Upper lobe of right lung (tissue), 1 donor: Measurements from ENCODE around the gene OASL. TPM values are rescaled to one million over a fixed set of nuclear protein-coding genes. Genes with fewer than 3 reads are reported as not detected.

Experiments
- ATAC-seq: fragments of 200-7000 bp; cut with Tn5 transposase; one replicate; pipeline ENCODE4 v1.9.1; 2020; ENCODE audit warnings: mild to moderate bottlenecking, moderate library complexity
- DNase-seq: peaks from one replicate; pipeline ENCODE4 v3.0.0-alpha.2; 2020
- H3K27ac ChIP-seq: fragments of 200-600 bp; one replicate; pipeline ENCODE4 v1.8.0; 2022
- H3K27me3 ChIP-seq: fragments of 200-600 bp; one replicate; pipeline ENCODE4 v1.8.0; 2022; ENCODE audit warnings: mild to moderate bottlenecking
- H3K36me3 ChIP-seq: fragments of 200-600 bp; one replicate; pipeline ENCODE4 v1.8.0; 2022
- H3K4me1 ChIP-seq: fragments of 200-600 bp; one replicate; pipeline ENCODE4 v1.8.0; 2022
- H3K4me3 ChIP-seq: fragments of 200-600 bp; one replicate; pipeline ENCODE4 v1.8.0; 2022; ENCODE audit warnings: mild to moderate bottlenecking
- H3K9me3 ChIP-seq: fragments of 200-600 bp; one replicate; pipeline ENCODE4 v1.8.0; 2022
- intact Hi-C: fragments of 100-400 bp; cut with DNase I; formaldehyde crosslinking; loops from one replicate; pipeline ENCODE4 v1.11.0; 2022
- total RNA-seq: library from RNA; stranded (reverse); fragmentation: NEBNext Ultra II Directional; extraction: Animal tissue kit (Norgen Biotek cat#: 25700); gene quantifications from one replicate; pipeline ENCODE4 v1.2.1, GENCODE V29; 2021
- TF ChIP-seq, protein P1 (sequence below): fragments of 200-600 bp; IDR thresholded peaks from one replicate; pipeline ENCODE4 v1.8.0; 2022; ENCODE audit warnings: antibody characterized with exemption
- donor health status: DM: no; HTN: yes; CAD: no; lungs with severe emphysema.

The OASL gene
- total RNA-seq, 1 donor from 2014 or later, result 12.7 TPM

DNA sequence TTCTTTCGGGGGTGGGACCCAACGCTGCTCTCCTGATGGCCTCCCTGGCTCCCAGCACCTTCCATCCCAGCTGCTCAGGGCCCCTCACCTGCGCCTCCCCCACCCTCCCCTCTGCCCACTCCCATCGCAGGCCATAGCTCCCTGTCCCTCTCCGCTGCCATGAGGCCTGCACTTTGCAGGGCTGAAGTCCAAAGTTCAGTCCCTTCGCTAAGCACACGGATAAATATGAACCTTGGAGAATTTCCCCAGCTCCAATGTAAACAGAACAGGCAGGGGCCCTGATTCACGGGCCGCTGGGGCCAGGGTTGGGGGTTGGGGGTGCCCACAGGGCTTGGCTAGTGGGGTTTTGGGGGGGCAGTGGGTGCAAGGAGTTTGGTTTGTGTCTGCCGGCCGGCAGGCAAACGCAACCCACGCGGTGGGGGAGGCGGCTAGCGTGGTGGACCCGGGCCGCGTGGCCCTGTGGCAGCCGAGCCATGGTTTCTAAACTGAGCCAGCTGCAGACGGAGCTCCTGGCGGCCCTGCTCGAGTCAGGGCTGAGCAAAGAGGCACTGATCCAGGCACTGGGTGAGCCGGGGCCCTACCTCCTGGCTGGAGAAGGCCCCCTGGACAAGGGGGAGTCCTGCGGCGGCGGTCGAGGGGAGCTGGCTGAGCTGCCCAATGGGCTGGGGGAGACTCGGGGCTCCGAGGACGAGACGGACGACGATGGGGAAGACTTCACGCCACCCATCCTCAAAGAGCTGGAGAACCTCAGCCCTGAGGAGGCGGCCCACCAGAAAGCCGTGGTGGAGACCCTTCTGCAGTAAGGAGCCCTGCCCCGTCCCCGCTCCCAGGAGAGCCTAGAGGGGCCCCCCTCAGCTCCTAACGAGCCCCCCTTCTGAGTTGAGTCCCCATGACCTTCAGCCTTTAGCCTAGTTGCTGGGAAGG lies 60.5 kb downstream of the OASL start, which contains the start of gene HNF1A:
Gene HNF1A (plus strand): TSS at position 248 of the 924 bp plus-strand sequence. CDS start 226 bp downstream, at position 474.
- intact Hi-C loops, result no loop called here
- H3K36me3 ChIP-seq, result no peaks in the 10 kb centered on the region
- H3K27ac ChIP-seq, result no peak within 1 kb of the TSS
- DNase-seq, result no peak
- peak; percentile 28 for ATAC-seq
- no peaks in the 10 kb centered on the region for H3K9me3 ChIP-seq
- H3K4me1 ChIP-seq, result no peaks in the 10 kb centered on the region
- H3K27me3 ChIP-seq, result no peaks in the 10 kb centered on the region
- TF ChIP-seq, protein P1, sequence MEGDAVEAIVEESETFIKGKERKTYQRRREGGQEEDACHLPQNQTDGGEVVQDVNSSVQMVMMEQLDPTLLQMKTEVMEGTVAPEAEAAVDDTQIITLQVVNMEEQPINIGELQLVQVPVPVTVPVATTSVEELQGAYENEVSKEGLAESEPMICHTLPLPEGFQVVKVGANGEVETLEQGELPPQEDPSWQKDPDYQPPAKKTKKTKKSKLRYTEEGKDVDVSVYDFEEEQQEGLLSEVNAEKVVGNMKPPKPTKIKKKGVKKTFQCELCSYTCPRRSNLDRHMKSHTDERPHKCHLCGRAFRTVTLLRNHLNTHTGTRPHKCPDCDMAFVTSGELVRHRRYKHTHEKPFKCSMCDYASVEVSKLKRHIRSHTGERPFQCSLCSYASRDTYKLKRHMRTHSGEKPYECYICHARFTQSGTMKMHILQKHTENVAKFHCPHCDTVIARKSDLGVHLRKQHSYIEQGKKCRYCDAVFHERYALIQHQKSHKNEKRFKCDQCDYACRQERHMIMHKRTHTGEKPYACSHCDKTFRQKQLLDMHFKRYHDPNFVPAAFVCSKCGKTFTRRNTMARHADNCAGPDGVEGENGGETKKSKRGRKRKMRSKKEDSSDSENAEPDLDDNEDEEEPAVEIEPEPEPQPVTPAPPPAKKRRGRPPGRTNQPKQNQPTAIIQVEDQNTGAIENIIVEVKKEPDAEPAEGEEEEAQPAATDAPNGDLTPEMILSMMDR, result no peak
- H3K4me3 ChIP-seq, result no peak within 1 kb of the TSS

DNA sequence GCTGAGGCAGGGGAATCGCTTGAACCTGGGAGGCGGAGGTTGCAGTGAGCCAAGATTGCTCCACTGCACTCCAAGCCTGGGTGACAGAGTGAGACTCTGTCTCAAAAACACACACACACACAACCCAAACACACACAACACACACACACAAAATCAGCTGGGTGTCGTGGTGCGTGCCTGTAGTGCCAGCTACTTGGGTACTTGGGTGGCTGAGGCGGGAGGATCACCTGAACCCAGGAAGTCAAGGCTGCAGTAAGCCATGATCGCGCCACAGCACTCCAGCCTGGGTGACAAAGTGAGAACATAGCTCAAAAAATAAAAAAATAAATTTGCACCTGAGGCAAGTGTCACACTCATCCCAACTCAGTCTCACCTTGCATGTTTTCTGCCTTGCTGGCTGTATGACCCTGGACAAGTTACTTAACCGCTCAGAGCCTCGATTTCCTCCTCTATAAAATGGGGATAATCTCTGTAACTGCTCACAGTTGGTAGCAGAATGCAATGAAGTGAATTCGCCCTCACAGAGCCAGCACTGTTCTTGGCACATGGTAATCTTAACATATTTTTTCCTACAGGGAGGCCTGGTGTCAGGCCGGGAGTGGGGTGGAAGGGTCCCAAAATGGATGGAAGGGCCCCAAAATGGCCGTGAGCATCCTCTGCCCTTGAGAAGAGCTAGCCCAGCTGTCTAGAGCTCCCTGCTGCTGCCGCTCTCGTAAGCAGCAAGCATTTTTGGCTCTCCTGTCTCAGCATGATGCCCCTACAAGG lies 61.3 kb downstream of the OASL start:
- H3K4me1 ChIP-seq, result no peaks in the 10 kb centered on the region
- TF ChIP-seq, protein P1, result no peak
- no peak for ATAC-seq

DNA sequence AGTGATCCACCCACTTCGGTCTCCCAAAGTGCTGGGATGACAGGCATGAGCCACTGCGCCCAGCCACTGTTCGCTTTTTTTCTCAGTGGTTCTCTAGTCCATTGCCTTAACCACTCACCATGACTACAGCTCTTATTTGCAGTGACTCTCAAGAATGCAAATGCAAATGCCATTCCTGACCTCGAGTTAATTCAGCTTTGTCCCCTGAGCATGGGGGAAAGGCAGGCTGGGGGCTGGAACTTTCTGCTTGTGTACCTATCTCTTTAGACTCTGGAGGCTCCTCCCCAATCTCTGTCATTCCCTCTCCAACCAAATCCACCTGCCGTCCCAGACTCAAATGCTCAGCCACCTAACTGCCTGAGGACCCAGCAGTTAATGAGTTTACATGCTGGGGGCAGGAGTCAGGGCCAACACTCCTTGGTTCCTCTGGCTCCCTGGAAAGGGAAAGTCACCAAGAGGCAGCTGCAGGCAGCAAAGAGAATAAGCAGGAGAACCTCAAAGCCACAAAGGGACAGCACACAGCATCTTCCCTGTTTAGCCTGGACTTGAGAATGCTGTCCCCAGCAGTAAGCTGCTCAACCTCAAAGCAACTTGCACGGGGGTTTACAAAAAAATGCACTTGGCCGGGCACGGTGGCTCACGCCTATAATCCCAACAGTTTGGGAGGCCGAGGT lies 66.0 kb downstream of the OASL start:
- Histone ChIP-seq H3K9me3 (no peaks in the 10 kb centered on the region), H3K4me1 (no peaks in the 10 kb centered on the region), H3K36me3 (no peaks in the 10 kb centered on the region), H3K27me3 (no peaks in the 10 kb centered on the region), H3K27ac (no peak overlapping the region), H3K4me3 (no peak overlapping the region)
- TF ChIP-seq, protein P1, result no peak
- intact Hi-C loops, result no loop called here
- peak; percentile 90 for ATAC-seq
- no peak for DNase-seq

More for the DNA sequence above, 61.3 kb downstream of the OASL start:
- Histone ChIP-seq H3K36me3 (no peaks in the 10 kb centered on the region), H3K27ac (no peak overlapping the region), H3K27me3 (no peaks in the 10 kb centered on the region), H3K9me3 (no peaks in the 10 kb centered on the region), H3K4me3 (no peak overlapping the region)
- intact Hi-C loops, result no loop called here
- no peak for DNase-seq

DNA sequence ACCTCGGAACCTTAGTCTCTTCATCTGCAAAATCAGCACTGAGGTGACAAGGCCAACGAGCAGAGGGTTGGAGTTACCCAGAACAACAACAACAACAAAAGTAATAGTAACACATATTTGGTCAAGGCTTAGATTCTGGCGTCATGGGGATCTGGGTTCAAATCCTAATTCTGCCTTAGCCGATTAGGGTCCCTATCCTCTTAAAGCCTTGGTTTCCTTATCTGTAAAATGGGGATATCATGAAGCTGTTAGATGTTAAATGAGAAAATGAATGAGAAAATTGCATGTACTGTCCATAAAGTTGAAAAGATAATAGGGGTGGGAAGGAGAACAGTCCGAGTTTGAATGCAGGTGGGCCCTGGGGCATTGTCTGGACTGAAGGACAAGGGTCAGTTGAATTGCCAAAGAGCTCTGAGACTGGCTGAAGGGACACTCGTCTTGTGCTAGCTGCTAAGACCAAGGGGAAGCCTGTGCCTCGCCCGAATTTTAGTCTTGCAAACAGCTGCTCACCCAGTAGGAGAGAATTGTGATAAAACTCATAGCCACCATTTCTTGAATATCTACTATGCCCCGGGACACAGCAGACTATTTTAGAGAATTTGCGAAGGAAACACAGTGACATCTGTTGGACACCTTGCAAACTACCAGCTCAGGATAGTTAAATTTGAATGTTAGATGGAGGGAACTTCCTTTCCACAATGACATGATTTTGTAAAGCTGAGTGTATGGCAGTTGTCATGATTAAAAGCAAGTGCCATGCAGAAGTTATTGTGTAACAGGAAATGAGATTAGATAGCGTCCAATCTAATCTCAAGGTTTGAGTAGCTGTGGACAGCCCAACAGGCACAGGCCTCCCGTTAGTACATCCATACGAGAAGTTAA lies 67.5 kb downstream of the OASL start:
- Histone ChIP-seq H3K27me3 (no peaks in the 10 kb centered on the region), H3K36me3 (no peaks in the 10 kb centered on the region), H3K4me3 (no peak overlapping the region), H3K4me1 (no peaks in the 10 kb centered on the region), H3K9me3 (no peaks in the 10 kb centered on the region), H3K27ac (no peak overlapping the region)
- TF ChIP-seq, protein P1, result peak; percentile 71
- intact Hi-C loops, result no loop called here
- DNase-seq (no peak), ATAC-seq (peak; percentile 86)

DNA sequence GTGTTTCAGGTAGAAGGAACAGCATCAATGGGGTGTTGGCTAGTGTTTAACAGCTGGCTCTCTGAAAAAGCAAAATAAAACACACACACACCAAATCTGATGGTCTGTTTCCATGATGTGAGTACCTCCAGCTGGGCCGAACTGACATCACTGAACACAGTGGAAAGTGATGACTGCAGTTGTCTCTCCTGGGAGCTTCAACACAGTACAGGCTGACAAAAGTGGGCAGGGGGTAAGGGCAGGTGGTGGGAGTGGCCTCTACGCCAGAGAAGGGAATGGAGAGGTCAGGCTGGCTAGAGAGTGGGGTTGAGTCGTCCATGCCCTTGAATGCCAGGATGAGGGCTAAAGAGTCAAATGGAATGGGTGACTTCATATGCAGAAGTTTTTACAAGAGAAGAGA lies 68.7 kb downstream of the OASL start:
- intact Hi-C loops, result no loop called here
- H3K4me1 ChIP-seq, result no peaks in the 10 kb centered on the region
- no peaks in the 10 kb centered on the region for H3K36me3 ChIP-seq
- no peak overlapping the region for H3K27ac ChIP-seq
- TF ChIP-seq, protein P1, result no peak
- no peaks in the 10 kb centered on the region for H3K9me3 ChIP-seq
- H3K27me3 ChIP-seq, result no peaks in the 10 kb centered on the region
- no peak overlapping the region for H3K4me3 ChIP-seq
- no peak for DNase-seq
- no peak for ATAC-seq
